ENCODE results near the gene AK5. TPM values are rescaled to one million over a fixed set of nuclear protein-coding genes. Genes with fewer than 3 reads are reported as not detected.

Gene AK5
- total and polyA plus RNA-seq, 2 donors = 0.71 to 2.0 TPM

GRCh38 chr1:77424236-77424635 is 142.4 kb downstream of the AK5 start:
- no peak for DNase-seq (ENCODE audit: low read depth in 6 of 9, low spot score in 9 of 9)
- H3K27me3 ChIP-seq (ENCODE audit: control insufficient read depth in 2 of 2, insufficient read depth in 1 of 2, low read length in 1 of 2) = no peaks in the 10 kb centered on the region
- peaks cover 0 to 7% of the 10 kb centered on the region in 2 donors for H3K4me1 ChIP-seq (ENCODE audit: control insufficient read depth in 2 of 2, insufficient read depth in 2 of 2, low read length in 2 of 2)
- no peaks in the 10 kb centered on the region for H3K9me3 ChIP-seq (ENCODE audit: control insufficient read depth in 2 of 2, insufficient read depth in 1 of 2, low read length in 1 of 2)
- no peak overlapping the region for H3K4me3 ChIP-seq (ENCODE audit: low read length in 2 of 2)
- no peaks in the 10 kb centered on the region for H3K36me3 ChIP-seq (ENCODE audit: control insufficient read depth in 2 of 2, insufficient read depth in 2 of 2, low read length in 1 of 2)
- H3K27ac ChIP-seq (ENCODE audit: low read depth in 1 of 2, low read length in 1 of 2) = no peak overlapping the region

- WGBS = 88% methylated on average over 1 of the region's 1 CpG
- Histone ChIP-seq H3K27me3 (ENCODE audit: control insufficient read depth in 2 of 2, insufficient read depth in 1 of 2, low read length in 1 of 2) (no peaks in the 10 kb centered on the region), H3K27ac (ENCODE audit: low read depth in 1 of 2, low read length in 1 of 2) (no peak overlapping the region), H3K4me1 (ENCODE audit: control insufficient read depth in 2 of 2, insufficient read depth in 2 of 2, low read length in 2 of 2) (no peaks in the 10 kb centered on the region), H3K9me3 (ENCODE audit: control insufficient read depth in 2 of 2, insufficient read depth in 1 of 2, low read length in 1 of 2) (no peaks in the 10 kb centered on the region), H3K36me3 (ENCODE audit: control insufficient read depth in 2 of 2, insufficient read depth in 2 of 2, low read length in 1 of 2) (no peaks in the 10 kb centered on the region), H3K4me3 (ENCODE audit: low read length in 2 of 2) (no peak overlapping the region)
- no peak for DNase-seq (ENCODE audit: low read depth in 6 of 9, low spot score in 9 of 9)
Observed at GRCh38 chr1:77428068-77428467, 146.2 kb downstream of the AK5 start.

DNA sequence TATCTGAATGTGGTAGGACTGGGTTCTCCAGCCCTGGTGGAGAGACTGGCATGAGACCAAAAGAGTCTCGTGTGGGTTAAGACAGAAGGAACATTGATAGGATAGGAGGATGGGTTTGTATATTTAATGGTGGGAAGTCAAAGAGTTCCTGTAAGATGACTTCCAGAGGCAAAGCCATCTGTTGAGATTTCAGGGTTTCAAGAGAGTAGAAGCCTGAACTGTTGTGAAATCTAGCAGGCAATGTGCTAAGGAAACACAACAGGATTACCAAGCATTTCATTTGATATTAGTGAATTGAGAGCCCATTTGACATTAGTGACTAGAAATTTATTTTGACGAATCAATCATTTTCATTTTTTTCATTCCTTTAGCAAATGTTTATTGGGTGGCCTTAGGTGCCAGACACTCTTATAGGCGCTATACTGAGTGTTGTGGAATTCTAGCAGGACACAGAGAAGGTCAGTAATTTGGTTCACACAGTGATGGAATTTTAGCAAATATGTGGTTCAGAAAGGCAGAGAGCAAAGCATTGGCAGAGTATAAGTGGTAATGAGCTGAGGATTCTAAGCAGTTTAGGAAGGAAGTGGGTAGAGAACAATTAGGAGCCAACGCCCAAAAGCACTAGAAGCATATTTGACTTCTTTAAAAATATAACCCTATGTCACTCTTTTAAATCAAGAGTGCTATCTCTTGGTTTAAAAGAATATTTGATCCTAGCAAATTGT is 149.3 kb downstream of the AK5 start:
- H3K36me3 ChIP-seq (ENCODE audit: control insufficient read depth in 2 of 2, insufficient read depth in 2 of 2, low read length in 1 of 2) = no peaks in the 10 kb centered on the region
- 60% methylated on average over 4 of the region's 4 CpGs for WGBS

GRCh38 chr1:77433934-77434333 is 152.1 kb downstream of the AK5 start:
- Histone ChIP-seq H3K36me3 (ENCODE audit: control insufficient read depth in 2 of 2, insufficient read depth in 2 of 2, low read length in 1 of 2) (no peaks in the 10 kb centered on the region), H3K27ac (ENCODE audit: low read depth in 1 of 2, low read length in 1 of 2) (no peak overlapping the region), H3K27me3 (ENCODE audit: control insufficient read depth in 2 of 2, insufficient read depth in 1 of 2, low read length in 1 of 2) (no peaks in the 10 kb centered on the region), H3K4me3 (ENCODE audit: low read length in 2 of 2) (no peak overlapping the region), H3K4me1 (ENCODE audit: control insufficient read depth in 2 of 2, insufficient read depth in 2 of 2, low read length in 2 of 2) (no peaks in the 10 kb centered on the region), H3K9me3 (ENCODE audit: control insufficient read depth in 2 of 2, insufficient read depth in 1 of 2, low read length in 1 of 2) (no peaks in the 10 kb centered on the region)
- no peak for DNase-seq (ENCODE audit: low read depth in 6 of 9, low spot score in 9 of 9)
- WGBS = 98% methylated on average over 3 of the region's 3 CpGs

More for the DNA sequence above, 149.3 kb downstream of the AK5 start:
- H3K4me3 ChIP-seq (ENCODE audit: low read length in 2 of 2) = no peak overlapping the region
- peak overlapping the region in 1 of 2 donors; percentile 31 for H3K27ac ChIP-seq (ENCODE audit: low read depth in 1 of 2, low read length in 1 of 2)
- H3K9me3 ChIP-seq (ENCODE audit: control insufficient read depth in 2 of 2, insufficient read depth in 1 of 2, low read length in 1 of 2) = no peaks in the 10 kb centered on the region
- DNase-seq (ENCODE audit: low read depth in 6 of 9, low spot score in 9 of 9) = peak in 3 of 9 donors; percentile 10 to 50 (median 25)
- H3K4me1 ChIP-seq (ENCODE audit: control insufficient read depth in 2 of 2, insufficient read depth in 2 of 2, low read length in 2 of 2) = no peaks in the 10 kb centered on the region
- no peaks in the 10 kb centered on the region for H3K27me3 ChIP-seq (ENCODE audit: control insufficient read depth in 2 of 2, insufficient read depth in 1 of 2, low read length in 1 of 2)

- peak in 1 of 9 donors; percentile 13 for DNase-seq (ENCODE audit: low read depth in 6 of 9, low spot score in 9 of 9)
- 56% methylated on average over 2 of the region's 2 CpGs for WGBS
- H3K36me3 ChIP-seq (ENCODE audit: control insufficient read depth in 2 of 2, insufficient read depth in 2 of 2, low read length in 1 of 2) = no peaks in the 10 kb centered on the region
Observed at GRCh38 chr1:77434967-77435366, 153.1 kb downstream of the AK5 start.

DNA sequence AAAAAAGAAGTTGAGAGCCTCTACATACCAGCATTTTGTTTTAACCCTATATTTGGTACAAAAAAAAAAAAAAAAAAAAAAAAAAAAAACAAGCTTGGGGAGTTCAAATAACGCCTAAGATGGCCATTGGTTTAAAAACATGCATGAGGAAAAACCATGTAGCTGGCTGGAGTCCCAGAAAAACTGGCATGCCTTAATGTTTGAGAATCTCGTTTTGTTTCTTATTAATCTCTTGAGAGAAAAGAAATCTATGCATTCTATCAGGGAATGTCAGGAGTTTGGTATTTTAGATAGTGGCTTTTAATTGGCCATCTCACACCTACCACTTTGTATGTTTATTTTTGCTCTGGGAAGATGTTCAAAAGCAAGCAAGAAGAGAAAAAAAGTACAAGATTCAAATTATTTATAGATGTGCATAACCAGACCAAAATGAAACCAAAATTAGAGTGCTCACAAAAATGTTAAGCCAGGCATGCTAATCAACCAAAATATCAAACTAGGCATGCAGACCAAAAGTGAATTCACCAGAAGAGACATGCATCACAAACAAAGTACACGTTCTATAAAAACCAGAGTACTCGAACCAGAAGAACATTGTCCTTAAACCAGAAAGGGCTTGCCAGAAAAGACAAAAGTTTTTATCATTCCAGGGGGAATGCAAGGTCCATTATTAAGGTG is 156.6 kb downstream of the AK5 start:
- 89% methylated on average over 4 of the region's 4 CpGs for WGBS
- Histone ChIP-seq H3K4me3 (ENCODE audit: low read length in 2 of 2) (no peak overlapping the region), H3K27ac (ENCODE audit: low read depth in 1 of 2, low read length in 1 of 2) (no peak overlapping the region), H3K27me3 (ENCODE audit: control insufficient read depth in 2 of 2, insufficient read depth in 1 of 2, low read length in 1 of 2) (no peaks in the 10 kb centered on the region), H3K9me3 (ENCODE audit: control insufficient read depth in 2 of 2, insufficient read depth in 1 of 2, low read length in 1 of 2) (no peaks in the 10 kb centered on the region), H3K4me1 (ENCODE audit: control insufficient read depth in 2 of 2, insufficient read depth in 2 of 2, low read length in 2 of 2) (no peaks in the 10 kb centered on the region), H3K36me3 (ENCODE audit: control insufficient read depth in 2 of 2, insufficient read depth in 2 of 2, low read length in 1 of 2) (no peaks in the 10 kb centered on the region)
- DNase-seq (ENCODE audit: low read depth in 6 of 9, low spot score in 9 of 9) = no peak

More at GRCh38 chr1:77434967-77435366, 153.1 kb downstream of the AK5 start:
- Histone ChIP-seq H3K27me3 (ENCODE audit: control insufficient read depth in 2 of 2, insufficient read depth in 1 of 2, low read length in 1 of 2) (no peaks in the 10 kb centered on the region), H3K4me3 (ENCODE audit: low read length in 2 of 2) (no peak overlapping the region), H3K27ac (ENCODE audit: low read depth in 1 of 2, low read length in 1 of 2) (no peak overlapping the region), H3K9me3 (ENCODE audit: control insufficient read depth in 2 of 2, insufficient read depth in 1 of 2, low read length in 1 of 2) (no peaks in the 10 kb centered on the region), H3K4me1 (ENCODE audit: control insufficient read depth in 2 of 2, insufficient read depth in 2 of 2, low read length in 2 of 2) (no peaks in the 10 kb centered on the region)

- no peaks in the 10 kb centered on the region for H3K27me3 ChIP-seq (ENCODE audit: control insufficient read depth in 2 of 2, insufficient read depth in 1 of 2, low read length in 1 of 2)
- no peak overlapping the region for H3K4me3 ChIP-seq (ENCODE audit: low read length in 2 of 2)
- no peaks in the 10 kb centered on the region for H3K9me3 ChIP-seq (ENCODE audit: control insufficient read depth in 2 of 2, insufficient read depth in 1 of 2, low read length in 1 of 2)
- no peaks in the 10 kb centered on the region for H3K36me3 ChIP-seq (ENCODE audit: control insufficient read depth in 2 of 2, insufficient read depth in 2 of 2, low read length in 1 of 2)
- 92% methylated on average over 4 of the region's 4 CpGs for WGBS
- H3K27ac ChIP-seq (ENCODE audit: low read depth in 1 of 2, low read length in 1 of 2) = no peak overlapping the region
- H3K4me1 ChIP-seq (ENCODE audit: control insufficient read depth in 2 of 2, insufficient read depth in 2 of 2, low read length in 2 of 2) = no peaks in the 10 kb centered on the region
- DNase-seq (ENCODE audit: low read depth in 6 of 9, low spot score in 9 of 9) = no peak
Observed at GRCh38 chr1:77446841-77447555, 165.2 kb downstream of the AK5 start.

DNA sequence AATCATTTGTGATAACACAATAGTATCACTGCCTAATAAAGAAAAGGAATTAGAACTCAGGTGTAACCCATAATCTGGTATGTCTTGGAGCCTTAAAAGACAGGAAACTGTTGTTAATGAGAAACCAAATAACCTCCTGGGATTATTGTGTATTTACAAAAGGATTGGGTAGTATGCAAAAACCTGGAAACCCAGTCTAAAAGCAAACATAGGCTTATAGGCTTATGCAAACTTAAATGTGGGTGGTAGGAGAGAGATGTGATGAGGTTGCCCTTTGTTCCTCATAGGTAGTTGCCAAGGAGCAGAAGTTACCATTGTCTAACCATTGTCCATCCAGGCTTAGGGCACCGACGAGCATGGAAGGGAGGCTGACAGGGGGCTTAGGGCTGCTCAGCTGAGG is 165.8 kb downstream of the AK5 start:
- no peak overlapping the region for H3K27ac ChIP-seq (ENCODE audit: low read depth in 1 of 2, low read length in 1 of 2)
- DNase-seq (ENCODE audit: low read depth in 6 of 9, low spot score in 9 of 9) = no peak
- no peaks in the 10 kb centered on the region for H3K9me3 ChIP-seq (ENCODE audit: control insufficient read depth in 2 of 2, insufficient read depth in 1 of 2, low read length in 1 of 2)
- WGBS = 99% methylated on average over 2 of the region's 2 CpGs
- no peaks in the 10 kb centered on the region for H3K36me3 ChIP-seq (ENCODE audit: control insufficient read depth in 2 of 2, insufficient read depth in 2 of 2, low read length in 1 of 2)
- H3K4me3 ChIP-seq (ENCODE audit: low read length in 2 of 2) = no peak overlapping the region
- H3K4me1 ChIP-seq (ENCODE audit: control insufficient read depth in 2 of 2, insufficient read depth in 2 of 2, low read length in 2 of 2) = no peaks in the 10 kb centered on the region
- no peaks in the 10 kb centered on the region for H3K27me3 ChIP-seq (ENCODE audit: control insufficient read depth in 2 of 2, insufficient read depth in 1 of 2, low read length in 1 of 2)

DNA sequence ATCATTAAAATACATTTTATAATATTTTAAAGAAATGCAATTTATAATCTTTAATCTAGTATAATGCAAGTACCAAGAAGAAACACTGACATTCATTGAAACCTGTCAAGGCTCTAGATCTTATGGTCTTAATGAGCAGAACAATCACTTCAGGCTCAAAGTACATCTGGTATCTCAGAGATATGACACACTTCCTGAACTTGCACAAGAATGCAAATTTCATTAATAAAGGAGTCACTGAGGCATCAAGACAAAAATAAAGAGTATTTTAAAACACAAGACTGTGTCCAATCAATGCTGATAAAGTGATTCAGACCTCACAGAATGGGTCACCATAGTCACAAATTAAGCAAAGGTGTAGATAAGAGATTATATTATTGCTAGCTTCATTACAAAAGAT is 178.1 kb downstream of the AK5 start:
- no peak for DNase-seq (ENCODE audit: low read depth in 6 of 9, low spot score in 9 of 9)
- no peaks in the 10 kb centered on the region for H3K4me1 ChIP-seq (ENCODE audit: control insufficient read depth in 2 of 2, insufficient read depth in 2 of 2, low read length in 2 of 2)
- no peaks in the 10 kb centered on the region for H3K27me3 ChIP-seq (ENCODE audit: control insufficient read depth in 2 of 2, insufficient read depth in 1 of 2, low read length in 1 of 2)
- H3K4me3 ChIP-seq (ENCODE audit: low read length in 2 of 2) = no peak overlapping the region
- no peaks in the 10 kb centered on the region for H3K36me3 ChIP-seq (ENCODE audit: control insufficient read depth in 2 of 2, insufficient read depth in 2 of 2, low read length in 1 of 2)
- H3K9me3 ChIP-seq (ENCODE audit: control insufficient read depth in 2 of 2, insufficient read depth in 1 of 2, low read length in 1 of 2) = no peaks in the 10 kb centered on the region
- H3K27ac ChIP-seq (ENCODE audit: low read depth in 1 of 2, low read length in 1 of 2) = no peak overlapping the region
